ENCODE data around the gene HEATR5A.

- no peak for TF ChIP-seq POLR2A (IDR thresholded peaks at IDR 0.05)
- no peak for TF ChIP-seq CTCF (IDR thresholded peaks at IDR 0.05)
- no peak for TF ChIP-seq EP300 (IDR thresholded peaks at IDR 0.05)
- no peak for TF ChIP-seq POLR2AphosphoS5 (IDR thresholded peaks at IDR 0.05)
These were observed 83.0 kb downstream of the HEATR5A start for GRCh38 chr14:31337331-31337730.
